Trophoblast cell (in vitro differentiated cells and primary cell): ENCODE results near the gene NPSR1.

Experiments
- DNase-seq, 2 donors: peaks; one replicate each; pipeline ENCODE4 v3.0.0-alpha.2; 2016
- H2AFZ ChIP-seq: 2 replicates; pipeline ENCODE4 v1.6.1; 2013; ENCODE audit warnings: low read length, moderate library complexity, mild to moderate bottlenecking; ENCODE audit not compliant: insufficient read depth, poor library complexity
- H2AK5ac ChIP-seq: 2 replicates; pipeline ENCODE4 v1.6.1; 2013; ENCODE audit warnings: mild to moderate bottlenecking, low read length
- H2BK120ac ChIP-seq: 2 replicates; pipeline ENCODE4 v1.6.1; 2013; ENCODE audit warnings: low read length, mild to moderate bottlenecking, moderate library complexity; ENCODE audit not compliant: insufficient read depth, poor library complexity
- H2BK12ac ChIP-seq: 2 replicates; pipeline ENCODE4 v1.6.1; 2013; ENCODE audit warnings: mild to moderate bottlenecking, low read length, moderate library complexity
- H2BK5ac ChIP-seq: 2 replicates; pipeline ENCODE4 v1.6.1; 2013; ENCODE audit warnings: low read length, low read depth, moderate library complexity, mild to moderate bottlenecking; ENCODE audit not compliant: poor library complexity
- H3K14ac ChIP-seq: 2 replicates; pipeline ENCODE4 v1.6.1; 2013; ENCODE audit warnings: mild to moderate bottlenecking, low read length
- H3K18ac ChIP-seq: 2 replicates; pipeline ENCODE4 v1.6.1; 2013; ENCODE audit warnings: mild to moderate bottlenecking, low read length
- H3K23ac ChIP-seq: 2 replicates; pipeline ENCODE4 v1.6.1; 2013; ENCODE audit warnings: low read length
- H3K27ac ChIP-seq: 2 replicates; pipeline ENCODE4 v1.5.1; 2013; ENCODE audit warnings: low read depth, mild to moderate bottlenecking, inconsistent platforms, low read length, moderate library complexity
- H3K27me3 ChIP-seq: 2 replicates; pipeline ENCODE4 v1.6.1; 2013; ENCODE audit warnings: inconsistent platforms, mild to moderate bottlenecking, low read length, moderate library complexity; ENCODE audit not compliant: insufficient read depth
- H3K36me3 ChIP-seq, 2 experiments: 1 replicate in 1 of 2; 2 replicates in 1 of 2; pipeline ENCODE4 v1.6.1; 2013; ENCODE audit warnings: low read length in 2 of 2, mild to moderate bottlenecking in 2 of 2, moderate library complexity in 1 of 2; ENCODE audit not compliant: insufficient read depth in 2 of 2, control insufficient read depth in 1 of 2
- H3K4ac ChIP-seq: 2 replicates; pipeline ENCODE4 v1.6.1; 2013; ENCODE audit warnings: low read depth, mild to moderate bottlenecking, low read length, moderate library complexity
- H3K4me1 ChIP-seq, 2 experiments: 1 replicate in 1 of 2; 2 replicates in 1 of 2; pipeline ENCODE4 v1.6.1; 2013; ENCODE audit warnings: low read length in 2 of 2, mild to moderate bottlenecking in 2 of 2, moderate library complexity in 1 of 2; ENCODE audit not compliant: insufficient read depth in 2 of 2, control insufficient read depth in 1 of 2
- H3K4me2 ChIP-seq: 2 replicates; pipeline ENCODE4 v1.6.1; 2013; ENCODE audit warnings: inconsistent platforms, mild to moderate bottlenecking, low read length, moderate library complexity
- H3K4me3 ChIP-seq: 2 replicates; pipeline ENCODE4 v1.5.1; 2013; ENCODE audit warnings: mild to moderate bottlenecking, low read depth, low read length, inconsistent platforms
- H3K79me1 ChIP-seq: one replicate; pipeline ENCODE4 v1.6.1; 2013; ENCODE audit warnings: low read length
- H3K79me2 ChIP-seq: 2 replicates; pipeline ENCODE4 v1.6.1; 2013; ENCODE audit warnings: low read length, mild to moderate bottlenecking; ENCODE audit not compliant: control insufficient read depth, insufficient read depth, poor library complexity
- H3K9ac ChIP-seq: 2 replicates; pipeline ENCODE4 v1.6.1; 2013; ENCODE audit warnings: mild to moderate bottlenecking, low read length
- H3K9me3 ChIP-seq: 2 replicates; pipeline ENCODE4 v1.6.1; 2013; ENCODE audit warnings: low read depth, mild to moderate bottlenecking, control low read depth, inconsistent platforms, low read length; ENCODE audit not compliant: insufficient read depth
- H4K12ac ChIP-seq: 2 replicates; pipeline ENCODE4 v1.6.1; 2013; ENCODE audit warnings: low read depth, mild to moderate bottlenecking, low read length, moderate library complexity
- H4K8ac ChIP-seq: 2 replicates; pipeline ENCODE4 v1.6.1; 2013; ENCODE audit warnings: low read depth, mild to moderate bottlenecking, low read length, moderate library complexity
- H4K91ac ChIP-seq: one replicate; pipeline ENCODE4 v1.6.1; 2013; ENCODE audit warnings: low read depth, mild to moderate bottlenecking, low read length, moderate library complexity
- WGBS: extraction: QIAGEN DNeasy Blood & Tissue Kit; methylation state at CpG from one replicate; pipeline ENCODE4 v1.1.7; 2013; ENCODE audit warnings: missing lambda C conversion rate; ENCODE audit not compliant: insufficient read length, insufficient coverage; ENCODE audit errors: extremely low coverage; 5-methylcytosine and 5-hydroxymethylcytosine counted together

NPSR1 gene

GRCh38 chr7:34677491-34677890 is 19.5 kb downstream of the NPSR1 start:
- H4K12ac ChIP-seq: no peak overlapping the region
- no peak overlapping the region for H4K8ac ChIP-seq
- H3K36me3 ChIP-seq: no peaks in the 10 kb centered on the region
- no peak overlapping the region for H2AK5ac ChIP-seq
- no peaks in the 10 kb centered on the region for H3K9me3 ChIP-seq
- H3K4me1 ChIP-seq: no peaks in the 10 kb centered on the region
- no peak for DNase-seq
- H2BK12ac ChIP-seq: no peak overlapping the region
- H3K23ac ChIP-seq: no peak overlapping the region
- H2BK5ac ChIP-seq: no peak overlapping the region
- H3K9ac ChIP-seq: no peak overlapping the region
- no peak overlapping the region for H4K91ac ChIP-seq
- H3K4ac ChIP-seq: no peak overlapping the region
- H3K4me2 ChIP-seq: no peak overlapping the region
- H3K79me2 ChIP-seq: no peaks in the 10 kb centered on the region
- no peak overlapping the region for H3K4me3 ChIP-seq
- no peak overlapping the region for H2AFZ ChIP-seq
- H3K18ac ChIP-seq: no peak overlapping the region
- H2BK120ac ChIP-seq: no peak overlapping the region
- no peaks in the 10 kb centered on the region for H3K79me1 ChIP-seq
- no peaks in the 10 kb centered on the region for H3K27me3 ChIP-seq
- no peak overlapping the region for H3K27ac ChIP-seq
- no CpG with 5 or more reads among the region's 2 CpGs for WGBS
- H3K14ac ChIP-seq: no peak overlapping the region

GRCh38 chr7:34687529-34687928 is 29.5 kb downstream of the NPSR1 start:
- no peaks in the 10 kb centered on the region for H3K4me1 ChIP-seq
- H3K18ac ChIP-seq: no peak overlapping the region
- H3K79me1 ChIP-seq: no peaks in the 10 kb centered on the region
- H3K27ac ChIP-seq: no peak overlapping the region
- H3K4me2 ChIP-seq: no peak overlapping the region
- H3K36me3 ChIP-seq: no peaks in the 10 kb centered on the region
- no peak overlapping the region for H3K14ac ChIP-seq
- no peak overlapping the region for H3K4me3 ChIP-seq
- no peak for DNase-seq
- no peak overlapping the region for H2BK120ac ChIP-seq
- H4K12ac ChIP-seq: no peak overlapping the region
- H4K91ac ChIP-seq: no peak overlapping the region
- H2AK5ac ChIP-seq: no peak overlapping the region
- H3K4ac ChIP-seq: no peak overlapping the region
- WGBS: no CpG with 5 or more reads among the region's 2 CpGs
- no peaks in the 10 kb centered on the region for H3K27me3 ChIP-seq
- H3K23ac ChIP-seq: no peak overlapping the region
- no peak overlapping the region for H3K9ac ChIP-seq
- no peak overlapping the region for H2BK5ac ChIP-seq
- H2AFZ ChIP-seq: no peak overlapping the region
- H3K9me3 ChIP-seq: no peaks in the 10 kb centered on the region
- H2BK12ac ChIP-seq: no peak overlapping the region
- H4K8ac ChIP-seq: no peak overlapping the region
- no peaks in the 10 kb centered on the region for H3K79me2 ChIP-seq

GRCh38 chr7:34696415-34696814 is 38.4 kb downstream of the NPSR1 start:
- Histone ChIP-seq H3K9me3 (no peaks in the 10 kb centered on the region), H3K4me1 (no peaks in the 10 kb centered on the region), H3K14ac (no peak overlapping the region), H3K79me1 (no peaks in the 10 kb centered on the region), H2AFZ (no peak overlapping the region), H3K4ac (no peak overlapping the region), H3K79me2 (no peaks in the 10 kb centered on the region), H2BK12ac (no peak overlapping the region), H3K18ac (no peak overlapping the region), H3K23ac (no peak overlapping the region), H2BK5ac (no peak overlapping the region), H3K36me3 (no peaks in the 10 kb centered on the region), H4K8ac (no peak overlapping the region), H3K9ac (no peak overlapping the region), H2BK120ac (no peak overlapping the region), H3K4me2 (no peak overlapping the region), H4K91ac (no peak overlapping the region), H4K12ac (no peak overlapping the region), H3K27ac (no peak overlapping the region), H3K27me3 (no peaks in the 10 kb centered on the region), H3K4me3 (no peak overlapping the region), H2AK5ac (no peak overlapping the region)
- DNase-seq: no peak
- WGBS: no CpG with 5 or more reads among the region's 1 CpG

GRCh38 chr7:34709771-34710170 is 51.8 kb downstream of the NPSR1 start:
- Histone ChIP-seq H3K9me3 (no peaks in the 10 kb centered on the region), H3K23ac (no peak overlapping the region), H3K79me2 (no peaks in the 10 kb centered on the region), H3K14ac (no peak overlapping the region), H3K9ac (no peak overlapping the region), H3K4me3 (no peak overlapping the region), H4K91ac (no peak overlapping the region), H3K36me3 (no peaks in the 10 kb centered on the region), H4K8ac (no peak overlapping the region), H2BK5ac (no peak overlapping the region), H3K18ac (no peak overlapping the region), H2AK5ac (no peak overlapping the region), H4K12ac (no peak overlapping the region), H2BK120ac (no peak overlapping the region), H2BK12ac (no peak overlapping the region), H3K4me2 (no peak overlapping the region), H3K27ac (no peak overlapping the region), H3K79me1 (no peaks in the 10 kb centered on the region), H3K4me1 (no peaks in the 10 kb centered on the region), H2AFZ (no peak overlapping the region), H3K27me3 (no peaks in the 10 kb centered on the region), H3K4ac (no peak overlapping the region)
- DNase-seq: no peak
- WGBS: no CpG with 5 or more reads among the region's 2 CpGs
